Stomach smooth muscle (tissue), 2 donors: ENCODE measurements around the gene ATP6V1C2.

Experiments used
- H3K27ac ChIP-seq: one replicate; pipeline ENCODE4 v1.7.0; 2013; ENCODE audit warnings: mild to moderate bottlenecking, low read length, inconsistent platforms
- H3K27me3 ChIP-seq, 2 donors: one replicate each; pipeline ENCODE4 v1.7.0; 2013; ENCODE audit warnings: low read length in 2 of 2; ENCODE audit not compliant: insufficient read depth in 2 of 2, control insufficient read depth in 1 of 2
- H3K36me3 ChIP-seq, 2 donors: one replicate each; pipeline ENCODE4 v1.7.0; 2013; ENCODE audit warnings: low read length in 2 of 2; ENCODE audit not compliant: control insufficient read depth in 2 of 2, insufficient read depth in 2 of 2
- H3K4me1 ChIP-seq: one replicate; pipeline ENCODE4 v1.7.0; 2013; ENCODE audit warnings: low read length; ENCODE audit not compliant: control insufficient read depth, insufficient read depth
- H3K4me3 ChIP-seq, 2 donors: one replicate each; pipeline ENCODE4 v1.7.0; 2013; ENCODE audit warnings: low read length in 2 of 2
- H3K9ac ChIP-seq, 2 donors: one replicate each; pipeline ENCODE4 v1.7.0; 2013; ENCODE audit warnings: low read length in 2 of 2, mild to moderate bottlenecking in 1 of 2
- H3K9me3 ChIP-seq, 2 donors: one replicate each; pipeline ENCODE4 v1.7.0; 2013; ENCODE audit warnings: low read length in 2 of 2; ENCODE audit not compliant: control insufficient read depth in 2 of 2
- donor health status: healthy.
- donor health status: Pancreatic carcinoma.

ATP6V1C2 gene

GRCh38 chr2:10826026-10826425 lies 104.6 kb downstream of the ATP6V1C2 start:
- H3K4me1 ChIP-seq: no peaks in the 10 kb centered on the region
- H3K27me3 ChIP-seq: peaks cover 5 to 9% of the 10 kb centered on the region in 2 donors
- no peaks in the 10 kb centered on the region for H3K36me3 ChIP-seq
- H3K27ac ChIP-seq: no peak overlapping the region
- no peaks in the 10 kb centered on the region for H3K9me3 ChIP-seq
- no peak overlapping the region for H3K9ac ChIP-seq
- no peak overlapping the region for H3K4me3 ChIP-seq

- Histone ChIP-seq H3K27ac (no peak overlapping the region), H3K4me3 (no peak overlapping the region), H3K9me3 (no peaks in the 10 kb centered on the region), H3K9ac (no peak overlapping the region), H3K36me3 (no peaks in the 10 kb centered on the region), H3K27me3 (peaks cover 5 to 9% of the 10 kb centered on the region in 2 donors), H3K4me1 (no peaks in the 10 kb centered on the region)
Measured at GRCh38 chr2:10826625-10827024, 105.2 kb downstream of the ATP6V1C2 start.

GRCh38 chr2:10828346-10828745 lies 106.9 kb downstream of the ATP6V1C2 start:
- Histone ChIP-seq H3K4me1 (peaks cover 13% of the 10 kb centered on the region), H3K27me3 (peaks cover 3 to 9% of the 10 kb centered on the region in 2 donors), H3K9me3 (no peaks in the 10 kb centered on the region)

GRCh38 chr2:10829299-10829698 lies 107.9 kb downstream of the ATP6V1C2 start:
- Histone ChIP-seq H3K9ac (no peak overlapping the region), H3K36me3 (no peaks in the 10 kb centered on the region), H3K9me3 (no peaks in the 10 kb centered on the region), H3K27ac (no peak overlapping the region), H3K4me1 (peaks cover 22% of the 10 kb centered on the region), H3K27me3 (peaks cover 3 to 7% of the 10 kb centered on the region in 2 donors), H3K4me3 (no peak overlapping the region)

More at GRCh38 chr2:10828346-10828745, 106.9 kb downstream of the ATP6V1C2 start:
- Histone ChIP-seq H3K27ac (no peak overlapping the region), H3K4me3 (no peak overlapping the region), H3K9ac (no peak overlapping the region), H3K36me3 (no peaks in the 10 kb centered on the region)

- no peak overlapping the region for H3K4me3 ChIP-seq
- H3K27ac ChIP-seq: no peak overlapping the region
- no peak overlapping the region for H3K9ac ChIP-seq
- no peaks in the 10 kb centered on the region for H3K36me3 ChIP-seq
- H3K27me3 ChIP-seq: peaks cover 3 to 6% of the 10 kb centered on the region in 2 donors
- H3K4me1 ChIP-seq: peaks cover 23% of the 10 kb centered on the region
- no peaks in the 10 kb centered on the region for H3K9me3 ChIP-seq
Measured at GRCh38 chr2:10830203-10830602, 108.8 kb downstream of the ATP6V1C2 start.

GRCh38 chr2:10830641-10831399 lies 109.4 kb downstream of the ATP6V1C2 start:
- Histone ChIP-seq H3K27me3 (peaks cover 0 to 6% of the 10 kb centered on the region in 2 donors), H3K36me3 (no peaks in the 10 kb centered on the region), H3K4me1 (peaks cover 24% of the 10 kb centered on the region), H3K9me3 (no peaks in the 10 kb centered on the region), H3K4me3 (no peak overlapping the region), H3K27ac (no peak overlapping the region), H3K9ac (no peak overlapping the region)

- H3K4me3 ChIP-seq: no peak overlapping the region
- H3K9ac ChIP-seq: no peak overlapping the region
- H3K27ac ChIP-seq: no peak overlapping the region
- H3K4me1 ChIP-seq: peaks cover 24% of the 10 kb centered on the region
- H3K9me3 ChIP-seq: no peaks in the 10 kb centered on the region
- H3K27me3 ChIP-seq: peaks cover 0 to 6% of the 10 kb centered on the region in 2 donors
- no peaks in the 10 kb centered on the region for H3K36me3 ChIP-seq
Measured at GRCh38 chr2:10831400-10831985, 110.1 kb downstream of the ATP6V1C2 start.

- Histone ChIP-seq H3K27me3 (peaks cover 0 to 4% of the 10 kb centered on the region in 2 donors), H3K4me3 (peak overlapping the region in 1 of 2 donors; percentile 40), H3K36me3 (no peaks in the 10 kb centered on the region), H3K9me3 (no peaks in the 10 kb centered on the region), H3K27ac (no peak overlapping the region), H3K9ac (no peak overlapping the region), H3K4me1 (peaks cover 24% of the 10 kb centered on the region)
Measured at GRCh38 chr2:10832203-10832936, 110.9 kb downstream of the ATP6V1C2 start.

- Histone ChIP-seq H3K4me3 (no peak overlapping the region), H3K27me3 (peaks cover 0 to 4% of the 10 kb centered on the region in 2 donors), H3K4me1 (peaks cover 24% of the 10 kb centered on the region), H3K36me3 (no peaks in the 10 kb centered on the region), H3K9ac (no peak overlapping the region), H3K9me3 (no peaks in the 10 kb centered on the region), H3K27ac (peak overlapping the region; percentile 11)
Measured at GRCh38 chr2:10833021-10833420, 111.6 kb downstream of the ATP6V1C2 start.

GRCh38 chr2:10834068-10834655 lies 112.7 kb downstream of the ATP6V1C2 start:
- no peaks in the 10 kb centered on the region for H3K36me3 ChIP-seq
- H3K4me1 ChIP-seq: peaks cover 24% of the 10 kb centered on the region
- no peak overlapping the region for H3K27ac ChIP-seq
- peaks cover 0 to 4% of the 10 kb centered on the region in 2 donors for H3K27me3 ChIP-seq
- no peaks in the 10 kb centered on the region for H3K9me3 ChIP-seq
- H3K9ac ChIP-seq: no peak overlapping the region
- H3K4me3 ChIP-seq: no peak overlapping the region
